ENCODE results near the gene FUT9. TPM values are rescaled to one million over a fixed set of nuclear protein-coding genes. Genes with fewer than 3 reads are reported as not detected.
"Not testable (repeated sequence)": the region's sequence is repeated elsewhere in the genome, so short reads cannot be mapped to it uniquely, and the experiment has no call there.

Gene FUT9
- total RNA-seq, 2 donors from 2014 or later: not detected

GRCh38 chr6:96246563-96246962, 230.8 kb downstream of the FUT9 start:
- ATAC-seq (no peak), DNase-seq (no peak)
- intact Hi-C loops (cut with DNase I): no loop called here

DNA sequence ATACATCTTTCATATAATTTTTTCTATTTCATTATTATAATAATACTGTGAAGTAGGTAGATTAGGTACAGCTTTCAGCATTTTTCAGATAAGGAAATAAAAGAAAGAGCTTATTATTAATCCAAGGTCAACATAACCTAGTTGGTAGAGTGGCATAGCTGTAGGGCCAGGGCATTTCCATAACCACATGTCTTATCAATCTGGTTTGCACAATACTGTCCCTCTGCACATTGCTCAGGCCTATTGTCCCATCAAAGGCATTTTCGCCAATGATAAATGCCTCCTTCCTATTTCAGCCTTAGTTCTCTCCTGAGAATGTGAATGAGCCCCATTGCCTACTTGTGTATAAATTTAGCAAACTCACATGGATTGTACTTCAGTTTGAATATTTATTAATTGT, 234.0 kb downstream of the FUT9 start:
- ATAC-seq (no peak), DNase-seq (no peak)
- intact Hi-C loops (cut with DNase I): no loop called here

- DNase-seq: no peak
- intact Hi-C loops (cut with DNase I): no loop called here
- no peak for ATAC-seq
Measured at GRCh38 chr6:96257751-96258150, 242.0 kb downstream of the FUT9 start.

DNA sequence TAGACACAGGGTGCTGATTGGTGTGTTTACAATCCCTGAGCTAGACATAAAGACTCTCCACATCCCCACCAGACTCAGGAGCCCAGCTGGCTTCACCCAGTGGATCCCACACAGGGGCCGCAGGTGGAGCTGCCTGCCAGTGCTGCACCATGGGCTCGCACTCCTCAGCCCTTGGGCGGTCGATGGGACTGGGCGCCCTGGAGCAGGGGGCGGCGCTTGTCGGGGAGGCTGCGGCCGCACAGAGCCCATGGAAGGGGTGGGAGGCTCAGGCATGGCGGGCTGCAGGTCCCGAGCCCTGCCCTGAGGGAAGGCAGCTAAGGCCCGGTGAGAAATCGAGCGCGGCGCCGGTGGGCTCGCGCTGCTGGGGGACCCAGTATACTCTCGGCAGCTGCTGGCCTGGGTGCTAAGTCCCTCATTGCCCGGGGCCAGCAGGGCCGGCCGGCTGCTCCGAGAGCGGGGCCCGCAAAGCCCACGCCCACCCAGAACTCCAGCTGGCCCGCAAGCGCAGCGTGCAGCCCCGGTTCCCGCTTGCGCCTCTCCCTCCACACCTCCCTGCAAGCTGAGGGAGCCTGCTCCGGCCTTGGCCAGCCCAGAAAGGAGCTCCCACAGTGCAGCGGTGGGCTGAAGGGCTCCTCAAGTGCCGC, 245.1 kb downstream of the FUT9 start:
- intact Hi-C loops (cut with DNase I); ATAC-seq; DNase-seq: not testable (repeated sequence)
